Activated CD4-positive, alpha-beta memory T cell treated with anti-CD3 and anti-CD28 coated beads, Interleukin-2, amount 10 ng/mL, durations not matched to agents 7 days and 5 days (primary cell): ENCODE results near the gene CNTN6. TPM values are rescaled to one million over a fixed set of nuclear protein-coding genes. Genes with fewer than 3 reads are reported as not detected.

Experiments
- CTCF ChIA-PET: fragments of 350-600 bp; sonication (Branson Sonifier 250); formaldehyde crosslinking; loops from one replicate; lab custom pipeline; 2021; ENCODE audit warnings: antibody characterized with exemption, inconsistent platforms; lab: Charles Lee
- POLR2A ChIA-PET: fragments of 350-600 bp; sonication (Branson Sonifier 250); formaldehyde crosslinking; loops from one replicate; lab custom pipeline; 2021; ENCODE audit warnings: antibody characterized with exemption; lab: Charles Lee
- DNase-seq: peaks from one replicate; pipeline ENCODE4 v3.0.0-alpha.2; 2020
- H3K27ac Mint-ChIP-seq: one replicate; pipeline ENCODE4 v1.8.0; 2021; ENCODE audit warnings: mild to moderate bottlenecking, mixed read lengths
- H3K27me3 Mint-ChIP-seq: one replicate; pipeline ENCODE4 v1.8.0; 2021; ENCODE audit warnings: mixed read lengths
- H3K36me3 Mint-ChIP-seq: one replicate; pipeline ENCODE4 v1.8.0; 2021; ENCODE audit warnings: low read depth, mixed read lengths
- H3K4me1 Mint-ChIP-seq: one replicate; pipeline ENCODE4 v1.8.0; 2021; ENCODE audit warnings: mixed read lengths
- H3K4me3 Mint-ChIP-seq: one replicate; pipeline ENCODE4 v1.8.0; 2021; ENCODE audit warnings: mild to moderate bottlenecking, mixed read lengths
- H3K9me3 Mint-ChIP-seq: one replicate; pipeline ENCODE4 v1.8.0; 2021; ENCODE audit warnings: mixed read lengths
- total RNA-seq, 2 experiments: library from RNA; stranded (reverse); gene quantifications; one replicate each; pipeline ENCODE4 v1.2.3, GENCODE V29; 2021

Gene CNTN6
- total RNA-seq, 2 experiments from 2014 or later, result not detected

GRCh38 chr3:1117843-1118473 is 25.1 kb downstream of the CNTN6 start:
- no peaks in the 10 kb centered on the region for H3K27me3 Mint-ChIP-seq
- ChIA-PET CTCF (no interaction called here), POLR2A (no interaction called here)
- H3K4me1 Mint-ChIP-seq, result no peaks in the 10 kb centered on the region
- DNase-seq, result no peak
- H3K27ac Mint-ChIP-seq, result no peak overlapping the region
- H3K4me3 Mint-ChIP-seq, result no peak overlapping the region
- H3K9me3 Mint-ChIP-seq, result peaks cover 7% of the 10 kb centered on the region
- H3K36me3 Mint-ChIP-seq, result no peaks in the 10 kb centered on the region

- ChIA-PET POLR2A (no interaction called here), CTCF (no interaction called here)
- no peaks in the 10 kb centered on the region for H3K36me3 Mint-ChIP-seq
- no peaks in the 10 kb centered on the region for H3K27me3 Mint-ChIP-seq
- no peaks in the 10 kb centered on the region for H3K4me1 Mint-ChIP-seq
- no peak overlapping the region for H3K4me3 Mint-ChIP-seq
- H3K9me3 Mint-ChIP-seq, result peaks cover 8% of the 10 kb centered on the region
- no peak overlapping the region for H3K27ac Mint-ChIP-seq
- no peak for DNase-seq
Observed at GRCh38 chr3:1131166-1131565, 38.3 kb downstream of the CNTN6 start.

- Mint-ChIP-seq H3K4me1 (no peaks in the 10 kb centered on the region), H3K27me3 (no peaks in the 10 kb centered on the region), H3K36me3 (no peaks in the 10 kb centered on the region), H3K27ac (no peak overlapping the region), H3K4me3 (no peak overlapping the region), H3K9me3 (peaks cover 6% of the 10 kb centered on the region)
- POLR2A ChIA-PET, result no interaction called here
- DNase-seq, result no peak
- CTCF ChIA-PET, result no interaction called here
Observed at GRCh38 chr3:1135194-1135593, 42.4 kb downstream of the CNTN6 start.

- no peaks in the 10 kb centered on the region for H3K4me1 Mint-ChIP-seq
- no peaks in the 10 kb centered on the region for H3K27me3 Mint-ChIP-seq
- CTCF ChIA-PET, result no interaction called here
- peaks cover 3% of the 10 kb centered on the region for H3K9me3 Mint-ChIP-seq
- H3K4me3 Mint-ChIP-seq, result no peak overlapping the region
- H3K36me3 Mint-ChIP-seq, result no peaks in the 10 kb centered on the region
- POLR2A ChIA-PET, result no interaction called here
- DNase-seq, result no peak
- no peak overlapping the region for H3K27ac Mint-ChIP-seq
Observed at GRCh38 chr3:1138036-1138435, 45.2 kb downstream of the CNTN6 start.

- Mint-ChIP-seq H3K4me1 (no peaks in the 10 kb centered on the region), H3K27me3 (no peaks in the 10 kb centered on the region), H3K27ac (no peak overlapping the region), H3K4me3 (no peak overlapping the region), H3K36me3 (no peaks in the 10 kb centered on the region), H3K9me3 (peaks cover 3% of the 10 kb centered on the region)
- DNase-seq, result no peak
- ChIA-PET CTCF (no interaction called here), POLR2A (no interaction called here)
Observed at GRCh38 chr3:1139071-1139470, 46.2 kb downstream of the CNTN6 start.

DNA sequence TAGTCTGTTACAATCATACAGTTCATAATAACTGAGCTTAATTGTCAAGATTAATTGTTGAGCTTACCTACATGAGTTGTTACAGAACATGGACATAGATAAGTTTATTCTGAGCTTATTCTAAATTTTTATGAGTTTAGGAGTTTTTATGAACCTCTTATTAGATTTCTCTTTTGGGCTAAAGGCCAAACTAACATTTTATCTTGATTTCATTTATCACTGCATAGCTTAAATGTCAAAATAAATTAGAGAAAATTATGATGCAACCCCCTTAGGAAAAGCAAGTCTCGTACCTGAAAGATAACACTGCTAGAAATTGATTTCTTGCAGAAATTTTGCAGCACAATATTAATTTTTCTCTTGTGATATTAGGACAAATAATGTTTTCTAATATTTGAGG is 54.5 kb downstream of the CNTN6 start:
- Mint-ChIP-seq H3K4me3 (no peak overlapping the region), H3K9me3 (peaks cover 7% of the 10 kb centered on the region), H3K27ac (no peak overlapping the region), H3K36me3 (no peaks in the 10 kb centered on the region), H3K4me1 (no peaks in the 10 kb centered on the region), H3K27me3 (no peaks in the 10 kb centered on the region)
- ChIA-PET CTCF (no interaction called here), POLR2A (no interaction called here)
- no peak for DNase-seq

DNA sequence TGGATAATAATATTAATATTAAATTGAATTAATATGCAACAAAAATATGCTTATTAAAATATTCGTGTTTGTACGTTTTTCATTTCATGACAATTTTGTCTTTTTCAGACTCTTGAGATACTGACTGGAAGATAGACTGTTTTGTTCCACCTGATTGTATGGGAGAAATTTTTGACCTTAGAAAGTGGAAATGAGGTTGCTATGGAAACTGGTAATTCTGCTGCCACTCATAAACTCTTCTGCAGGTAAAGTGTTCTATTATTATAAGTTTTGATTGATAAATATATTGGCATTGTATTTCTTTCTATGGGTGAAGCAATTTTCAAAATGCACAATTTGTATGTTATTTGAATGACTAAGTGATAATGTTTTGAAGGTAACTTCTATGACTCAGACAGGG is 55.0 kb downstream of the CNTN6 start:
- ChIA-PET POLR2A (no interaction called here), CTCF (no interaction called here)
- Mint-ChIP-seq H3K4me1 (no peaks in the 10 kb centered on the region), H3K27me3 (no peaks in the 10 kb centered on the region), H3K4me3 (no peak overlapping the region), H3K36me3 (no peaks in the 10 kb centered on the region), H3K9me3 (peaks cover 7% of the 10 kb centered on the region), H3K27ac (no peak overlapping the region)
- DNase-seq, result no peak

DNA sequence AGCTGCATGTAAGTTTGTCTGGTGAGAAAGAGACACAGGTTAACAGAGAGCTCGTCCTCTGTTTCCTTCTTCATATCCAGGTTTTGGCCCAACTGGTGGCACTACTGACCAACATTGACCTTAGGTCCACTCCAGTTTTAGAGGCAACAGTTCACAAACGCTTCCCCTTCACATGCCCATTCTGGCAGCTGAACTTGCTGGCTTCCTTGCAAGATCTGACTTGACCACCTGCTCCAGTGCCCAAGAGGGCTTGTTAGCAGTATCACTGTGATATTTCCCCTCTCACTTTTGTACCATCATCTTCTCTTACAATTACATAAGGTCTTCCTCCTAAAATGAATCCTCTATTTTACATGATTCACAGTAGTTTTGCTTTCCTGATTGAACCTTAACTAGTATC is 71.3 kb downstream of the CNTN6 start:
- ChIA-PET CTCF (no interaction called here), POLR2A (no interaction called here)
- DNase-seq, result no peak
- no peak overlapping the region for H3K27ac Mint-ChIP-seq
- H3K4me3 Mint-ChIP-seq, result no peak overlapping the region
- H3K36me3 Mint-ChIP-seq, result no peaks in the 10 kb centered on the region
- peaks cover 11% of the 10 kb centered on the region for H3K9me3 Mint-ChIP-seq
- H3K4me1 Mint-ChIP-seq, result no peaks in the 10 kb centered on the region
- H3K27me3 Mint-ChIP-seq, result no peaks in the 10 kb centered on the region

- CTCF ChIA-PET, result no interaction called here
- peaks cover 14% of the 10 kb centered on the region for H3K9me3 Mint-ChIP-seq
- no peak overlapping the region for H3K27ac Mint-ChIP-seq
- H3K27me3 Mint-ChIP-seq, result no peaks in the 10 kb centered on the region
- no peak overlapping the region for H3K4me3 Mint-ChIP-seq
- H3K4me1 Mint-ChIP-seq, result no peaks in the 10 kb centered on the region
- no peak for DNase-seq
- H3K36me3 Mint-ChIP-seq, result no peaks in the 10 kb centered on the region
- POLR2A ChIA-PET, result no interaction called here
Observed at GRCh38 chr3:1171320-1171719, 78.5 kb downstream of the CNTN6 start.

DNA sequence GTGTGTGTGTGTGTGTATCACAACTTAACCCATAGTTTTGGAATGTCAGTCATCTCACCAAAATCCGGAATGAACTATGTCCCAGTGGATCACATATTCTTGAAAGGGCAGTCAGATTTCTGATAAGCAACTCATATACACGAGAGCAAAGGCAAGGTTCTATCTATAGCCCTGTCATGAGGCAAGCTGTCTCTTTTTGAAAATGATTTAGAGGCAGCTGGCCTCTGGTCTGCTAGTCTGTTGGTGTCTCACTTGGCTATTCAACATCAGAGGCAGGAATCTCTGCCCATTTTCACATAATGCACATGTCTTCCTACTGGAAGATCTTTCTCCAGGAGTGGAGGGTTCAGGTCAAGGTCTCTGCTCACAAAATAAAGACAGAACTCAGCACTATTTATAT is 79.8 kb downstream of the CNTN6 start:
- Mint-ChIP-seq H3K4me1 (no peaks in the 10 kb centered on the region), H3K27me3 (no peaks in the 10 kb centered on the region), H3K36me3 (no peaks in the 10 kb centered on the region), H3K27ac (no peak overlapping the region), H3K4me3 (no peak overlapping the region), H3K9me3 (peaks cover 11% of the 10 kb centered on the region)
- CTCF ChIA-PET, result no interaction called here
- DNase-seq, result no peak
- POLR2A ChIA-PET, result no interaction called here

GRCh38 chr3:1179146-1179545 is 86.3 kb downstream of the CNTN6 start:
- H3K27ac Mint-ChIP-seq, result no peak overlapping the region
- H3K4me1 Mint-ChIP-seq, result no peaks in the 10 kb centered on the region
- no peak overlapping the region for H3K4me3 Mint-ChIP-seq
- H3K36me3 Mint-ChIP-seq, result no peaks in the 10 kb centered on the region
- DNase-seq, result no peak
- no peaks in the 10 kb centered on the region for H3K27me3 Mint-ChIP-seq
- CTCF ChIA-PET, result no interaction called here
- POLR2A ChIA-PET, result no interaction called here
- peaks cover 14% of the 10 kb centered on the region for H3K9me3 Mint-ChIP-seq

- Mint-ChIP-seq H3K27ac (no peak overlapping the region), H3K36me3 (no peaks in the 10 kb centered on the region), H3K27me3 (no peaks in the 10 kb centered on the region), H3K4me3 (no peak overlapping the region), H3K9me3 (peaks cover 5% of the 10 kb centered on the region), H3K4me1 (no peaks in the 10 kb centered on the region)
- DNase-seq, result no peak
- CTCF ChIA-PET, result no interaction called here
- POLR2A ChIA-PET, result no interaction called here
Observed at GRCh38 chr3:1183320-1184048, 90.7 kb downstream of the CNTN6 start.

- no peak for DNase-seq
- H3K27ac Mint-ChIP-seq, result no peak overlapping the region
- no peaks in the 10 kb centered on the region for H3K4me1 Mint-ChIP-seq
- CTCF ChIA-PET, result no interaction called here
- peaks cover 3% of the 10 kb centered on the region for H3K9me3 Mint-ChIP-seq
- H3K27me3 Mint-ChIP-seq, result no peaks in the 10 kb centered on the region
- POLR2A ChIA-PET, result no interaction called here
- no peak overlapping the region for H3K4me3 Mint-ChIP-seq
- H3K36me3 Mint-ChIP-seq, result no peaks in the 10 kb centered on the region
Observed at GRCh38 chr3:1190569-1190968, 97.7 kb downstream of the CNTN6 start.

- Mint-ChIP-seq H3K36me3 (no peaks in the 10 kb centered on the region), H3K9me3 (peaks cover 3% of the 10 kb centered on the region), H3K4me3 (no peak overlapping the region), H3K27me3 (no peaks in the 10 kb centered on the region), H3K27ac (no peak overlapping the region), H3K4me1 (no peaks in the 10 kb centered on the region)
- ChIA-PET CTCF (no interaction called here), POLR2A (no interaction called here)
- no peak for DNase-seq
Observed at GRCh38 chr3:1191026-1191425, 98.2 kb downstream of the CNTN6 start.
